ENCODE results near the gene GPR84. TPM values are rescaled to one million over a fixed set of nuclear protein-coding genes. Genes with fewer than 3 reads are reported as not detected.
A peak's percentile ranks its signal among the peaks of the same experiment; 100 is the strongest.

GPR84 gene
- total RNA-seq, 1 donor from 2014 or later: not detected

DNA sequence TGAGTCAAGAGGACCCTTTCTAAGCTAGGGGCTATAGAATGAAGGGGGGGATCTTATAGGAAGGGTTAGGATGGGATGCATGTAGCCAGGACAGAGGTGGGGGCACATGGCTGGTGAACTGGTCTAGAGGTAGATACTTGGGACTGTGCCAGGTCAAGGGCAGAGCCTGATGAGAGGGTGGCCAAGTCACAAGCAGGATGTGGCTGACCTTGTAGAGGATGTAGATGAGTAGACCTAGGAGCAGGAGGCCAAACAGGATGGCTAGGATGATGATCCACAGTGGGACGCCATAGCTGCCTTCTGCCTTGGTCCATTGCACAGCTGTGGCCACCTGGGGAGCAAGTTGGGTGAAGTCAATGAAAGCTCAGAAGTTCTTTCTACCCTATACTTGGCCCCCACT is 32.9 kb upstream of the GPR84 start:
- TF ChIP-seq POLR2AphosphoS5 (IDR thresholded peaks at IDR 0.05; ENCODE audit: insufficient read depth in 1 of 2, low read depth in 1 of 2) (no peak), POLR2A (IDR thresholded peaks at IDR 0.05) (no peak)
- TF ChIP-seq, protein P1, sequence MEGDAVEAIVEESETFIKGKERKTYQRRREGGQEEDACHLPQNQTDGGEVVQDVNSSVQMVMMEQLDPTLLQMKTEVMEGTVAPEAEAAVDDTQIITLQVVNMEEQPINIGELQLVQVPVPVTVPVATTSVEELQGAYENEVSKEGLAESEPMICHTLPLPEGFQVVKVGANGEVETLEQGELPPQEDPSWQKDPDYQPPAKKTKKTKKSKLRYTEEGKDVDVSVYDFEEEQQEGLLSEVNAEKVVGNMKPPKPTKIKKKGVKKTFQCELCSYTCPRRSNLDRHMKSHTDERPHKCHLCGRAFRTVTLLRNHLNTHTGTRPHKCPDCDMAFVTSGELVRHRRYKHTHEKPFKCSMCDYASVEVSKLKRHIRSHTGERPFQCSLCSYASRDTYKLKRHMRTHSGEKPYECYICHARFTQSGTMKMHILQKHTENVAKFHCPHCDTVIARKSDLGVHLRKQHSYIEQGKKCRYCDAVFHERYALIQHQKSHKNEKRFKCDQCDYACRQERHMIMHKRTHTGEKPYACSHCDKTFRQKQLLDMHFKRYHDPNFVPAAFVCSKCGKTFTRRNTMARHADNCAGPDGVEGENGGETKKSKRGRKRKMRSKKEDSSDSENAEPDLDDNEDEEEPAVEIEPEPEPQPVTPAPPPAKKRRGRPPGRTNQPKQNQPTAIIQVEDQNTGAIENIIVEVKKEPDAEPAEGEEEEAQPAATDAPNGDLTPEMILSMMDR (IDR thresholded peaks at IDR 0.05): no peak
- peaks cover 7 to 68% of the 10 kb centered on the region in 2 donors for H3K36me3 ChIP-seq
- H3K9me3 ChIP-seq: no peaks in the 10 kb centered on the region
- H3K4me3 ChIP-seq: no peak overlapping the region
- intact Hi-C loops (cut with DNase I): no loop called here
- H3K4me1 ChIP-seq: peaks cover 12% of the 10 kb centered on the region
- no peaks in the 10 kb centered on the region for H3K27me3 ChIP-seq
- DNase-seq (ENCODE audit: extremely low spot score in 2 of 2): no peak
- no peak overlapping the region for H3K27ac ChIP-seq

DNA sequence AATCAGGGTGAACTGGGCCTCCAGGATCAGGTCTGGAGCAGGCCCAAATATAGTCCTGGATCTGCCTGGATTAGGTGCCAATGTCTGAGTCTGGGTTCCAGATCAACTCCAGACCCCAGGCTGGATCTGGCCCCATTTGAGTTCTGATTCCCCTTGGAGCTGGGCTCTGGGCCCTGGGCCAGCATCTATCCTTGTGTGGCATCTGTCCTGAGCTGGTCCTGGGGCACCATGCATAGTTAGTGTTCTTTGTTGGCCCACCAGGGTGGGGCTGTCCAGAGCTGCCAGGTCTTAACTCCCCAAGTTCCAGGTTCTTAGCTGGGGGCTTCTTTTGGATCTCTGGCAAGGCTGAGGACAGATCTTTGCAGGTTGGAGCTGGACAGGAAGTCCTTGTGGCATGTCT is 31.3 kb upstream of the GPR84 start:
- no peak overlapping the region for H3K27ac ChIP-seq
- intact Hi-C loops (cut with DNase I): no loop called here
- no peaks in the 10 kb centered on the region for H3K9me3 ChIP-seq
- no peak overlapping the region for H3K4me3 ChIP-seq
- H3K27me3 ChIP-seq: no peaks in the 10 kb centered on the region
- DNase-seq (ENCODE audit: extremely low spot score in 2 of 2): no peak
- H3K36me3 ChIP-seq: peaks cover 7 to 52% of the 10 kb centered on the region in 2 donors
- TF ChIP-seq POLR2A (IDR thresholded peaks at IDR 0.05): no peak
- peak in 1 of 2 donors; percentile 54 for TF ChIP-seq POLR2AphosphoS5 (IDR thresholded peaks at IDR 0.05; ENCODE audit: insufficient read depth in 1 of 2, low read depth in 1 of 2)
- TF ChIP-seq, protein P1 (IDR thresholded peaks at IDR 0.05): no peak
- peaks cover 27% of the 10 kb centered on the region for H3K4me1 ChIP-seq

DNA sequence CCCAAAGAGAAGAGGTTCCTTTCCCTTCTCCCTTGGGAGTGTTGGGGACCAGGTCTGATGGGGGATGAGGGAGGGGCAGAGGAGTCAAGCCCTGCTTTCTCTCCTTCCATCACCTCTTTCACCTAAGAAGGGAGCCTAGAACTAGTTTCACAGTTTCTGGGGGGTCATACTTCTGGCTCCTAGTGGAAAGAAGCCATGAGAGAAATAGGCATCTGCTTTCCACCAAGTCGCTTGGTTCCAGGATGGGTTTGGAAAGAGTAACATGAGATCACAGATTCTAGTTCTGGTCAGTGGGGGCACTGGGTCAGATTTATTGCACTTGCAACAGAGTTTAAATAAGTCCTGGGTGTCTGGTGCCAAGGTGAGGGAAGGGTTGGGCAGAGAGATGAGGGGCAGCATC is 30.7 kb upstream of the GPR84 start:
- TF ChIP-seq POLR2A (IDR thresholded peaks at IDR 0.05) (no peak), POLR2AphosphoS5 (IDR thresholded peaks at IDR 0.05; ENCODE audit: insufficient read depth in 1 of 2, low read depth in 1 of 2) (no peak)
- TF ChIP-seq, protein P1 (IDR thresholded peaks at IDR 0.05): no peak
- intact Hi-C loops (cut with DNase I): no loop called here
- Histone ChIP-seq H3K27me3 (no peaks in the 10 kb centered on the region), H3K4me1 (peaks cover 32% of the 10 kb centered on the region), H3K36me3 (peaks cover 7 to 47% of the 10 kb centered on the region in 2 donors), H3K4me3 (no peak overlapping the region), H3K27ac (no peak overlapping the region), H3K9me3 (no peaks in the 10 kb centered on the region)
- no peak for DNase-seq (ENCODE audit: extremely low spot score in 2 of 2)

GRCh38 chr12:54394281-54394719 is 30.0 kb upstream of the GPR84 start:
- Histone ChIP-seq H3K4me1 (peaks cover 37% of the 10 kb centered on the region), H3K27ac (no peak overlapping the region), H3K4me3 (no peak overlapping the region), H3K27me3 (no peaks in the 10 kb centered on the region), H3K9me3 (no peaks in the 10 kb centered on the region), H3K36me3 (peaks cover 7 to 42% of the 10 kb centered on the region in 2 donors)
- intact Hi-C loops (cut with DNase I): no loop called here
- no peak for DNase-seq (ENCODE audit: extremely low spot score in 2 of 2)
- TF ChIP-seq POLR2AphosphoS5 (IDR thresholded peaks at IDR 0.05; ENCODE audit: insufficient read depth in 1 of 2, low read depth in 1 of 2): no peak
- TF ChIP-seq POLR2A (IDR thresholded peaks at IDR 0.05): no peak
- TF ChIP-seq, protein P1 (IDR thresholded peaks at IDR 0.05): peak; percentile 35 to 49 (median 35)

DNA sequence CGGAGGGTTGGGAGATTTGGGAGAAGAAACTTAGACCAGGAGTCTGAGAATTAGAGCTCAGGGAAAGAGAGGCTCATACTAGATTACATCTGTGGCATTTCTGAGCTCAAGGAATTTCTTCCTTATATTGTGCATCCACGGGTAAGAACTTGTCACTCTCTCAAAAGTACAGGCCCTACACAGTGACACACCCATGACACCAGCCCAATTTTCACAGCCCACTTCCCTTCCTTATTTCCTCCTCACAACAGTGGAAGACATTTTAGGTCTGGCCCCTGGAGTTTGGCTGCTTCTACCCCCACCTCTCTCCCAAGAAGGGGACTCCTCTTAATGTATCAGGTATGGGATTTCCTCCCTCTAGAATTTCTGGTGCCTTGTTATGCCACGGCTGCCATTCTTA is 29.5 kb upstream of the GPR84 start:
- Histone ChIP-seq H3K36me3 (peaks cover 7 to 39% of the 10 kb centered on the region in 2 donors), H3K4me1 (peaks cover 43% of the 10 kb centered on the region), H3K9me3 (no peaks in the 10 kb centered on the region), H3K27me3 (no peaks in the 10 kb centered on the region), H3K4me3 (no peak overlapping the region), H3K27ac (no peak overlapping the region)
- no peak for DNase-seq (ENCODE audit: extremely low spot score in 2 of 2)
- intact Hi-C loops (cut with DNase I): no loop called here
- no peak for TF ChIP-seq POLR2A (IDR thresholded peaks at IDR 0.05)
- TF ChIP-seq POLR2AphosphoS5 (IDR thresholded peaks at IDR 0.05; ENCODE audit: insufficient read depth in 1 of 2, low read depth in 1 of 2): no peak

Measured in vagina (tissue), 2 donors.